Endodermal cell (in vitro differentiated cells): ENCODE data around the gene ARHGAP29. TPM values are rescaled to one million over a fixed set of nuclear protein-coding genes. Genes with fewer than 3 reads are reported as not detected.

Source experiments
- DNase-seq: peaks from one replicate; pipeline ENCODE4 v3.0.0-alpha.2; 2017
- H3K27ac ChIP-seq: 2 replicates; pipeline ENCODE4 v1.5.1; 2013; ENCODE audit warnings: mild to moderate bottlenecking, low read depth, low read length, moderate library complexity
- H3K27me3 ChIP-seq: 2 replicates; pipeline ENCODE4 v1.6.1; 2013; ENCODE audit warnings: mild to moderate bottlenecking, low read length, moderate library complexity; ENCODE audit not compliant: insufficient read depth, control insufficient read depth, poor library complexity, severe bottlenecking
- H3K36me3 ChIP-seq: 2 replicates; pipeline ENCODE4 v1.7.0; 2013; ENCODE audit warnings: mild to moderate bottlenecking, low read length, moderate library complexity; ENCODE audit not compliant: control insufficient read depth, insufficient read depth
- H3K4me1 ChIP-seq: one replicate; pipeline ENCODE4 v1.7.0; 2013; ENCODE audit warnings: low read length; ENCODE audit not compliant: control insufficient read depth, insufficient read depth
- H3K4me3 ChIP-seq: 2 replicates; pipeline ENCODE4 v1.5.1; 2013; ENCODE audit warnings: mild to moderate bottlenecking, low read length, moderate library complexity
- H3K9ac ChIP-seq: 2 replicates; pipeline ENCODE4 v1.6.1; 2013; ENCODE audit warnings: mild to moderate bottlenecking, low read length, moderate library complexity; ENCODE audit not compliant: poor library complexity, severe bottlenecking; ENCODE audit errors: extremely low read depth
- H3K9me3 ChIP-seq: 2 replicates; pipeline ENCODE4 v1.6.1; 2013; ENCODE audit warnings: mild to moderate bottlenecking, low read length, moderate library complexity; ENCODE audit not compliant: control insufficient read depth
- H3K27ac Mint-ChIP-seq: 2 replicates; pipeline ENCODE4 v1.8.0; 2020; ENCODE audit warnings: mixed read lengths
- H3K27me3 Mint-ChIP-seq: 2 replicates; pipeline ENCODE4 v1.8.0; 2021; ENCODE audit warnings: mild to moderate bottlenecking, mixed read lengths; ENCODE audit not compliant: insufficient read depth
- H3K36me3 Mint-ChIP-seq: 2 replicates; pipeline ENCODE4 v1.8.0; 2020; ENCODE audit warnings: low read depth, mixed read lengths
- H3K4me1 Mint-ChIP-seq: 2 replicates; pipeline ENCODE4 v1.8.0; 2020; ENCODE audit warnings: mixed read lengths
- H3K4me3 Mint-ChIP-seq: 2 replicates; pipeline ENCODE4 v1.8.0; 2020; ENCODE audit warnings: mild to moderate bottlenecking, moderate library complexity, mixed read lengths
- H3K9me3 Mint-ChIP-seq: 2 replicates; pipeline ENCODE4 v1.8.0; 2020; ENCODE audit warnings: mild to moderate bottlenecking, mixed read lengths
- CTCF ChIP-seq: fragments of 200-600 bp; sonication (generic); conservative IDR thresholded peaks from 2 replicates; pipeline ENCODE4 v1.5.0; 2021; ENCODE audit warnings: antibody characterized with exemption, mild to moderate bottlenecking
- WGBS, 2 experiments: methylation state at CpG; one replicate each; pipeline versions ENCODE4 v1.1.5 to v1.1.7; 2013; ENCODE audit warnings: missing lambda C conversion rate in 2 of 2, mixed read lengths in 1 of 2; ENCODE audit not compliant: insufficient coverage in 1 of 2, insufficient read length in 1 of 2; 5-methylcytosine and 5-hydroxymethylcytosine counted together
- total RNA-seq, 2 donors: library from RNA; stranded (reverse); fragmentation: NEBNext Ultra II Directional in 1 of 2; extraction: Animal tissue kit (Norgen Biotek cat#: 25700) in 1 of 2; gene quantifications; 2 replicates in 1 of 2; 3 replicates in 1 of 2; pipeline ENCODE4 v1.2.1, GENCODE V29; 2021

Gene ARHGAP29
- total RNA-seq, 2 donors from 2014 or later: 31.5 to 38.9 TPM

- Histone ChIP-seq H3K4me1 (no peaks in the 10 kb centered on the region), H3K36me3 (peaks cover 81% of the 10 kb centered on the region), H3K27me3 (no peaks in the 10 kb centered on the region), H3K9me3 (no peaks in the 10 kb centered on the region), H3K4me3 (no peak overlapping the region), H3K27ac (no peak overlapping the region), H3K9ac (no peak overlapping the region)
- Mint-ChIP-seq H3K4me3 (no peak overlapping the region), H3K4me1 (peaks cover 5% of the 10 kb centered on the region), H3K9me3 (no peaks in the 10 kb centered on the region), H3K36me3 (peaks cover 74% of the 10 kb centered on the region), H3K27me3 (no peaks in the 10 kb centered on the region), H3K27ac (no peak overlapping the region)
- 96% methylated on average over 1 of the region's 1 CpG; no CpG with 5 or more reads in 1 of the 2 experiments for WGBS, 2 experiments
- DNase-seq: no peak
- TF ChIP-seq CTCF: no peak
Measured at GRCh38 chr1:94180650-94181049, 56.7 kb downstream of the ARHGAP29 start.

GRCh38 chr1:94178901-94179300 is 58.5 kb downstream of the ARHGAP29 start:
- Mint-ChIP-seq H3K27me3 (no peaks in the 10 kb centered on the region), H3K4me3 (no peak overlapping the region), H3K36me3 (peaks cover 83% of the 10 kb centered on the region), H3K27ac (no peak overlapping the region), H3K9me3 (no peaks in the 10 kb centered on the region), H3K4me1 (peaks cover 7% of the 10 kb centered on the region)
- no peak overlapping the region for H3K4me3 ChIP-seq
- H3K27me3 ChIP-seq: no peaks in the 10 kb centered on the region
- no peak for TF ChIP-seq CTCF
- H3K9me3 ChIP-seq: no peaks in the 10 kb centered on the region
- no peak overlapping the region for H3K9ac ChIP-seq
- H3K27ac ChIP-seq: no peak overlapping the region
- peaks cover 77% of the 10 kb centered on the region for H3K36me3 ChIP-seq
- H3K4me1 ChIP-seq: no peaks in the 10 kb centered on the region
- DNase-seq: no peak

GRCh38 chr1:94169126-94169525 is 68.3 kb downstream of the ARHGAP29 start:
- DNase-seq: no peak
- H3K4me3 ChIP-seq: no peak overlapping the region
- Mint-ChIP-seq H3K27me3 (no peaks in the 10 kb centered on the region), H3K9me3 (peaks cover 20% of the 10 kb centered on the region), H3K36me3 (peaks cover 37% of the 10 kb centered on the region), H3K4me1 (peaks cover 8% of the 10 kb centered on the region), H3K4me3 (no peak overlapping the region), H3K27ac (no peak overlapping the region)
- no peak for TF ChIP-seq CTCF
- H3K9me3 ChIP-seq: peaks cover 21% of the 10 kb centered on the region
- no peaks in the 10 kb centered on the region for H3K27me3 ChIP-seq
- no peaks in the 10 kb centered on the region for H3K4me1 ChIP-seq
- H3K9ac ChIP-seq: no peak overlapping the region
- H3K36me3 ChIP-seq: peaks cover 38% of the 10 kb centered on the region
- H3K27ac ChIP-seq: no peak overlapping the region
- 67 to 99% methylated on average over 1 to 3 of the region's 3 CpGs for WGBS, 2 experiments
